ENCODE results near the gene EHMT2. TPM values are rescaled to one million over a fixed set of nuclear protein-coding genes. Genes with fewer than 3 reads are reported as not detected.

Gene EHMT2
- total and polyA plus RNA-seq, 2 of the 13 experiments (the other 11 are each of a cell fraction or from before 2014, with no cell fraction given), result 55.2 to 69.2 TPM

DNA sequence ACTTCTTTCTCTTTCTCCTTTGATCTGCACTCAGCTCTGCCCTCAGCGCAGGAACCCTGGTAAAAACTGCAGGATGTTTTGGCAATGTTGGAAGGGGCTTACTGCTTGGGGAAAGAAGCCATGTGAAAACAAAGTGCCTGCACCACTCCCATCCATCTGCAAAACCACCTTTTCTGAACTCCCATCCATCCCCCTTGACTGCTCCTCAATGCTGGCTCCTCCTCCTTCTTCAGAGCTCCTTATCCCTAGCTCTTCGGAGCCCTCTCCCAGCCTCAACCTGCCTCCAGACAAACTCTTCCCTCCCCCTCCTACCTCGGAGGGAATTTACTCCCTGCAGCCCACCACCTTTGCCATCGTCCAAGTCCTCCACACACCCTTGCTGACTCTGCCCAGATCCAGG is 8.6 kb upstream of the EHMT2 start (continued):
- TF ChIP-seq, protein P1, sequence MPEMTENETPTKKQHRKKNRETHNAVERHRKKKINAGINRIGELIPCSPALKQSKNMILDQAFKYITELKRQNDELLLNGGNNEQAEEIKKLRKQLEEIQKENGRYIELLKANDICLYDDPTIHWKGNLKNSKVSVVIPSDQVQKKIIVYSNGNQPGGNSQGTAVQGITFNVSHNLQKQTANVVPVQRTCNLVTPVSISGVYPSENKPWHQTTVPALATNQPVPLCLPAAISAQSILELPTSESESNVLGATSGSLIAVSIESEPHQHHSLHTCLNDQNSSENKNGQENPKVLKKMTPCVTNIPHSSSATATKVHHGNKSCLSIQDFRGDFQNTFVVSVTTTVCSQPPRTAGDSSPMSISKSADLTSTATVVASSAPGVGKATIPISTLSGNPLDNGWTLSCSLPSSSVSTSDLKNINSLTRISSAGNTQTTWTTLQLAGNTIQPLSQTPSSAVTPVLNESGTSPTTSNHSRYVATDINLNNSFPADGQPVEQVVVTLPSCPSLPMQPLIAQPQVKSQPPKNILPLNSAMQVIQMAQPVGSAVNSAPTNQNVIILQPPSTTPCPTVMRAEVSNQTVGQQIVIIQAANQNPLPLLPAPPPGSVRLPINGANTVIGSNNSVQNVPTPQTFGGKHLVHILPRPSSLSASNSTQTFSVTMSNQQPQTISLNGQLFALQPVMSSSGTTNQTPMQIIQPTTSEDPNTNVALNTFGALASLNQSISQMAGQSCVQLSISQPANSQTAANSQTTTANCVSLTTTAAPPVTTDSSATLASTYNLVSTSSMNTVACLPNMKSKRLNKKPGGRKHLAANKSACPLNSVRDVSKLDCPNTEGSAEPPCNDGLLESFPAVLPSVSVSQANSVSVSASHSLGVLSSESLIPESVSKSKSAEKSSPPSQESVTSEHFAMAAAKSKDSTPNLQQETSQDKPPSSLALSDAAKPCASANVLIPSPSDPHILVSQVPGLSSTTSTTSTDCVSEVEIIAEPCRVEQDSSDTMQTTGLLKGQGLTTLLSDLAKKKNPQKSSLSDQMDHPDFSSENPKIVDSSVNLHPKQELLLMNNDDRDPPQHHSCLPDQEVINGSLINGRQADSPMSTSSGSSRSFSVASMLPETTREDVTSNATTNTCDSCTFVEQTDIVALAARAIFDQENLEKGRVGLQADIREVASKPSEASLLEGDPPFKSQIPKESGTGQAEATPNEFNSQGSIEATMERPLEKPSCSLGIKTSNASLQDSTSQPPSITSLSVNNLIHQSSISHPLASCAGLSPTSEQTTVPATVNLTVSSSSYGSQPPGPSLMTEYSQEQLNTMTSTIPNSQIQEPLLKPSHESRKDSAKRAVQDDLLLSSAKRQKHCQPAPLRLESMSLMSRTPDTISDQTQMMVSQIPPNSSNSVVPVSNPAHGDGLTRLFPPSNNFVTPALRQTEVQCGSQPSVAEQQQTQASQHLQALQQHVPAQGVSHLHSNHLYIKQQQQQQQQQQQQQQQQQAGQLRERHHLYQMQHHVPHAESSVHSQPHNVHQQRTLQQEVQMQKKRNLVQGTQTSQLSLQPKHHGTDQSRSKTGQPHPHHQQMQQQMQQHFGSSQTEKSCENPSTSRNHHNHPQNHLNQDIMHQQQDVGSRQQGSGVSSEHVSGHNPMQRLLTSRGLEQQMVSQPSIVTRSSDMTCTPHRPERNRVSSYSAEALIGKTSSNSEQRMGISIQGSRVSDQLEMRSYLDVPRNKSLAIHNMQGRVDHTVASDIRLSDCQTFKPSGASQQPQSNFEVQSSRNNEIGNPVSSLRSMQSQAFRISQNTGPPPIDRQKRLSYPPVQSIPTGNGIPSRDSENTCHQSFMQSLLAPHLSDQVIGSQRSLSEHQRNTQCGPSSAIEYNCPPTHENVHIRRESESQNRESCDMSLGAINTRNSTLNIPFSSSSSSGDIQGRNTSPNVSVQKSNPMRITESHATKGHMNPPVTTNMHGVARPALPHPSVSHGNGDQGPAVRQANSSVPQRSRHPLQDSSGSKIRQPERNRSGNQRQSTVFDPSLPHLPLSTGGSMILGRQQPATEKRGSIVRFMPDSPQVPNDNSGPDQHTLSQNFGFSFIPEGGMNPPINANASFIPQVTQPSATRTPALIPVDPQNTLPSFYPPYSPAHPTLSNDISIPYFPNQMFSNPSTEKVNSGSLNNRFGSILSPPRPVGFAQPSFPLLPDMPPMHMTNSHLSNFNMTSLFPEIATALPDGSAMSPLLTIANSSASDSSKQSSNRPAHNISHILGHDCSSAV (CRISPR knock-in tag; IDR thresholded peaks at IDR 0.05; ENCODE audit: borderline replicate concordance), result no peak
- TF ChIP-seq ZBTB8A (CRISPR knock-in tag; IDR thresholded peaks at IDR 0.05; ENCODE audit: borderline replicate concordance, low read depth) (no peak), JUNB (CRISPR knock-in tag; IDR thresholded peaks at IDR 0.05; ENCODE audit: borderline replicate concordance) (no peak), NR2F1 (CRISPR knock-in tag; IDR thresholded peaks at IDR 0.05) (no peak), ZNF703 (CRISPR knock-in tag; IDR thresholded peaks at IDR 0.05; ENCODE audit: borderline replicate concordance) (no peak), ZFP1 (CRISPR knock-in tag; IDR thresholded peaks at IDR 0.05) (no peak), CAMTA2 (CRISPR knock-in tag; IDR thresholded peaks at IDR 0.05; ENCODE audit: borderline replicate concordance) (no peak), TP53 (CRISPR knock-in tag; conservative IDR thresholded peaks at IDR 0.05) (no peak), FOXK1 (CRISPR knock-in tag; IDR thresholded peaks at IDR 0.05; ENCODE audit: borderline replicate concordance, low read depth) (no peak), ZNF263 (CRISPR knock-in tag; IDR thresholded peaks at IDR 0.05) (no peak), FOXO1 (CRISPR knock-in tag; IDR thresholded peaks at IDR 0.05) (no peak), SPEN (CRISPR knock-in tag; IDR thresholded peaks at IDR 0.05; ENCODE audit: low read depth) (no peak), NKX3-1 (CRISPR knock-in tag; IDR thresholded peaks at IDR 0.05) (no peak)

All from HepG2 (cell line).